ENCODE data around the gene KLHL29.

DNA sequence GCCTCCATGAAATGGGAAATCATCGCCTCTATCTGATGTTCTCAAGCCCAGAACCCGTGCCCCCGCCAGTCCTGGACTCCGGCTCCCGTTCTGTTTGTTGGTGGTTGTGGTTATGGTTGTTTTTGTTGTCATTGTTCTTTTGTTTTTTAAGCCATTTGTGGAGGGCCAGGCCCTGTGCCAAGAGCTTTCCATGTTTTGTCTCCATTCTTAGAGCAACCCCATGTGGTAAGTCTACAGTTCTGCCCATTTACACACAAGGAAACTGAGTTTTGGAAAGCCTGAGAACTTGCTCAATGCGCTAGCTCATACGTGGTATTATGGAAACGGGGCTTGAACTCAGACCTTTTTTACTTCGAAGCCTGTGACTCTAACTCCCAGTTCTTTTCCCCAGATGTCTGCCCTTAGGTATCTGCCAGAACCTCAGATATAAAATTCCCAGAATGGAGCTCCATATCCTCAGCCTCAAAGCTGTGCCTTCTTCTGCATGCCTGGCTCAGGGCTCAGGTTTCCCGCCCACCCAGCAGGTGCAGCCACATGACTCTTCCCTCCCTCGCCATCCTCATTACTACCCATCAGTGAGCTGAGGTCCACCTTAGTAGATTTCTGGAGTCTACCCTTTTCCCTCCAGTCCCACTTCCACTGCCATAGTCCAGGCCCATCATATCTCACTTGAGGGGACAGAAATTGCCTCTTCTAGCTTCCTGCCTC, 194.1 kb downstream of the KLHL29 start:
- TF ChIP-seq, protein P1, sequence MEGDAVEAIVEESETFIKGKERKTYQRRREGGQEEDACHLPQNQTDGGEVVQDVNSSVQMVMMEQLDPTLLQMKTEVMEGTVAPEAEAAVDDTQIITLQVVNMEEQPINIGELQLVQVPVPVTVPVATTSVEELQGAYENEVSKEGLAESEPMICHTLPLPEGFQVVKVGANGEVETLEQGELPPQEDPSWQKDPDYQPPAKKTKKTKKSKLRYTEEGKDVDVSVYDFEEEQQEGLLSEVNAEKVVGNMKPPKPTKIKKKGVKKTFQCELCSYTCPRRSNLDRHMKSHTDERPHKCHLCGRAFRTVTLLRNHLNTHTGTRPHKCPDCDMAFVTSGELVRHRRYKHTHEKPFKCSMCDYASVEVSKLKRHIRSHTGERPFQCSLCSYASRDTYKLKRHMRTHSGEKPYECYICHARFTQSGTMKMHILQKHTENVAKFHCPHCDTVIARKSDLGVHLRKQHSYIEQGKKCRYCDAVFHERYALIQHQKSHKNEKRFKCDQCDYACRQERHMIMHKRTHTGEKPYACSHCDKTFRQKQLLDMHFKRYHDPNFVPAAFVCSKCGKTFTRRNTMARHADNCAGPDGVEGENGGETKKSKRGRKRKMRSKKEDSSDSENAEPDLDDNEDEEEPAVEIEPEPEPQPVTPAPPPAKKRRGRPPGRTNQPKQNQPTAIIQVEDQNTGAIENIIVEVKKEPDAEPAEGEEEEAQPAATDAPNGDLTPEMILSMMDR (conservative IDR thresholded peaks at IDR 0.05; ENCODE audit: low read depth, low read length): no peak
- TF ChIP-seq EZH2 (IDR thresholded peaks at IDR 0.05; ENCODE audit: borderline replicate concordance, low read depth, low read length, poor library complexity, severe bottlenecking): no peak
